Left ventricle myocardium superior (tissue), 1 donor: ENCODE measurements around the gene ADPRM. TPM values are rescaled to one million over a fixed set of nuclear protein-coding genes. Genes with fewer than 3 reads are reported as not detected.
A peak's percentile ranks its signal among the peaks of the same experiment; 100 is the strongest.

ENCODE experiments used
- ATAC-seq: fragments of 200-7000 bp; cut with Tn5 transposase; one replicate; pipeline ENCODE4 v1.9.1; 2020; ENCODE audit warnings: mild to moderate bottlenecking, moderate library complexity
- DNase-seq: peaks from one replicate; pipeline ENCODE4 v3.0.0-alpha.2; 2020
- intact Hi-C: fragments of 100-400 bp; cut with micrococcal nuclease; formaldehyde crosslinking; loops from one replicate; pipeline ENCODE4 v1.11.0; 2022
- long read RNA-seq: library from polyadenylated mRNA; unstranded; transcript quantifications from one replicate; pipeline ENCODE4 v2.0.0, GENCODE V29; 2021
- total RNA-seq: library from RNA; stranded (reverse); fragmentation: NEBNext Ultra II Directional; extraction: Animal tissue kit (Norgen Biotek cat#: 25700); gene quantifications from one replicate; pipeline ENCODE4 v1.2.1, GENCODE V29; 2021
- donor health status: DM: no; HTN: yes; CAD: no; lungs with severe emphysema.

The ADPRM gene
- 4.8 TPM for total RNA-seq
- long read RNA-seq, partial matches to known transcripts = 0 of 4 reads
- long read RNA-seq, other reads (novel, unspliced or antisense) = 1 of 4 reads

- intact Hi-C loops = no loop called here
- peak; percentile 99 for ATAC-seq
These were observed at the start of gene ADPRM, which contains the start of gene SCO1 for GRCh38 chr17:10697092-10698081. Gene ADPRM (plus strand): TSS chr17:10697594. CDS start chr17:10704927, 7,333 bp downstream. Gene SCO1 (minus strand): TSS chr17:10697533. CDS start chr17:10697507, 26 bp downstream.

GRCh38 chr17:10648381-10648780 is 49.0 kb upstream of the ADPRM start:
- ATAC-seq (no peak), DNase-seq (no peak)
- intact Hi-C loops = loop anchor here (10.0 kb wide), 1 partner anchor 196 kb away; no protein-coding TSS in a partner anchor

More at GRCh38 chr17:10697092-10698081, at the start of gene ADPRM, which contains the start of gene SCO1:
- peak; percentile 96 for DNase-seq

GRCh38 chr17:10648956-10649355 is 48.4 kb upstream of the ADPRM start:
- DNase-seq (no peak), ATAC-seq (no peak)
- intact Hi-C loops = loop anchor here (10.0 kb wide), 1 partner anchor 196 kb away; no protein-coding TSS in a partner anchor

- intact Hi-C loops = loop anchor here (10.0 kb wide), 1 partner anchor 195 kb away; no protein-coding TSS in a partner anchor
These were observed 47.8 kb upstream of the ADPRM start for GRCh38 chr17:10649602-10650001.

GRCh38 chr17:10651927-10652326 is 45.5 kb upstream of the ADPRM start:
- intact Hi-C loops = no loop called here
- no peak for ATAC-seq
- DNase-seq = no peak

More at GRCh38 chr17:10649602-10650001, 47.8 kb upstream of the ADPRM start:
- DNase-seq = no peak
- no peak for ATAC-seq

- intact Hi-C loops = no loop called here
- ATAC-seq (no peak), DNase-seq (peak; percentile 41)
These were observed 44.3 kb upstream of the ADPRM start for GRCh38 chr17:10652984-10653659.

- DNase-seq (no peak), ATAC-seq (no peak)
- intact Hi-C loops = no loop called here
These were observed 43.4 kb upstream of the ADPRM start for GRCh38 chr17:10653987-10654386.

- intact Hi-C loops = no loop called here
- DNase-seq = no peak
- ATAC-seq = no peak
These were observed 40.2 kb upstream of the ADPRM start, which contains the start of gene MYH3 for GRCh38 chr17:10657148-10657547. Gene MYH3 (minus strand): TSS chr17:10657309. CDS start chr17:10655064, 2,245 bp downstream.

GRCh38 chr17:10657879-10658278 is 39.5 kb upstream of the ADPRM start:
- no peak for DNase-seq
- intact Hi-C loops = no loop called here
- no peak for ATAC-seq

- ATAC-seq (no peak), DNase-seq (no peak)
- intact Hi-C loops = no loop called here
These were observed 36.0 kb upstream of the ADPRM start for GRCh38 chr17:10661437-10661836.

- no peak for ATAC-seq
- intact Hi-C loops = no loop called here
These were observed 34.2 kb upstream of the ADPRM start for GRCh38 chr17:10663231-10663630.

GRCh38 chr17:10664571-10664970 is 32.8 kb upstream of the ADPRM start:
- ATAC-seq (no peak), DNase-seq (no peak)
- intact Hi-C loops = no loop called here

More at GRCh38 chr17:10663231-10663630, 34.2 kb upstream of the ADPRM start:
- DNase-seq = no peak

GRCh38 chr17:10666906-10667305 is 30.5 kb upstream of the ADPRM start:
- ATAC-seq (no peak), DNase-seq (no peak)
- intact Hi-C loops = no loop called here

- no peak for ATAC-seq
- no peak for DNase-seq
- intact Hi-C loops = no loop called here
These were observed 28.6 kb upstream of the ADPRM start for GRCh38 chr17:10668775-10669174.

- ATAC-seq (no peak), DNase-seq (no peak)
- intact Hi-C loops = no loop called here
These were observed 24.1 kb upstream of the ADPRM start for GRCh38 chr17:10673312-10673711.

- DNase-seq (no peak), ATAC-seq (no peak)
These were observed 22.7 kb upstream of the ADPRM start for GRCh38 chr17:10674704-10675103.

GRCh38 chr17:10681866-10682446 is 15.4 kb upstream of the ADPRM start:
- intact Hi-C loops = no loop called here
- no peak for ATAC-seq
- no peak for DNase-seq

More at GRCh38 chr17:10674704-10675103, 22.7 kb upstream of the ADPRM start:
- intact Hi-C loops = no loop called here

GRCh38 chr17:10683853-10684252 is 13.5 kb upstream of the ADPRM start:
- DNase-seq (no peak), ATAC-seq (no peak)
- intact Hi-C loops = no loop called here

GRCh38 chr17:10687499-10687898 is 9.9 kb upstream of the ADPRM start:
- intact Hi-C loops = no loop called here
- DNase-seq = no peak
- no peak for ATAC-seq
